Fibroblast of the aortic adventitia (primary cell): ENCODE results near the gene SCFD2. TPM values are rescaled to one million over a fixed set of nuclear protein-coding genes. Genes with fewer than 3 reads are reported as not detected.
A peak's percentile ranks its signal among the peaks of the same experiment; 100 is the strongest.
"Not testable (repeated sequence)": the region's sequence is repeated elsewhere in the genome, so short reads cannot be mapped to it uniquely, and the experiment has no call there.

Experiments used
- DNase-seq: peaks from one replicate; pipeline ENCODE4 v3.0.0-alpha.2; 2010; ENCODE audit warnings: low read depth
- H3K4me3 ChIP-seq: 2 replicates; pipeline ENCODE4 v1.5.1; 2011; ENCODE audit warnings: low read depth, mild to moderate bottlenecking, control low read depth, low read length, moderate library complexity
- total RNA-seq: library from RNA; depleted of rRNA; stranded (reverse); fragments of >200 nt; gene quantifications from 2 replicates; pipeline ENCODE4 v1.2.3, GENCODE V29; 2012; ENCODE audit warnings: low replicate concordance
- TF ChIP-seq, protein P1 (sequence below): IDR thresholded peaks from 2 replicates; pipeline ENCODE4 v1.5.1; 2011; ENCODE audit warnings: mild to moderate bottlenecking, low read length, control low read depth, inconsistent platforms; ENCODE audit not compliant: insufficient read depth

SCFD2 gene
- total RNA-seq, 1 donor: 69.2 TPM

DNA sequence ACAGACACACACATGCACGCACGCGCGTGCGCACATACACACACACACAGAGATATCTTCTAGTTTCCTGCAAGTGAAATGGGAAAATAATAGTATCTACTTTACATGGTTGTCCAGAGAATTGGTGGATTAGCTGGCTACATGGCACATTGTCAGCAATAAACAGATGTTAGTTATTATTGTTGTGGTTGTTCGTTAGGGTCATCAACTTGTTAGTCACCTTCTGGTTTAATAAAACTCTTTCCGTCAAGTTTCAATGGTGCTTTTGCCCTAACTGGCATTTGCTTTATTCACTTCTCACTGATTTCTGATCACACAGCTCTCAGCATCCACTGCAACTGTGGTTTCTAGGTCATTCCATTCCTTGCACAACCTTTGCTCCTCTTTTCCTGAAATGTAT is 529.2 kb downstream of the SCFD2 start:
- no peak for DNase-seq
- no peak overlapping the region for H3K4me3 ChIP-seq
- TF ChIP-seq, protein P1, sequence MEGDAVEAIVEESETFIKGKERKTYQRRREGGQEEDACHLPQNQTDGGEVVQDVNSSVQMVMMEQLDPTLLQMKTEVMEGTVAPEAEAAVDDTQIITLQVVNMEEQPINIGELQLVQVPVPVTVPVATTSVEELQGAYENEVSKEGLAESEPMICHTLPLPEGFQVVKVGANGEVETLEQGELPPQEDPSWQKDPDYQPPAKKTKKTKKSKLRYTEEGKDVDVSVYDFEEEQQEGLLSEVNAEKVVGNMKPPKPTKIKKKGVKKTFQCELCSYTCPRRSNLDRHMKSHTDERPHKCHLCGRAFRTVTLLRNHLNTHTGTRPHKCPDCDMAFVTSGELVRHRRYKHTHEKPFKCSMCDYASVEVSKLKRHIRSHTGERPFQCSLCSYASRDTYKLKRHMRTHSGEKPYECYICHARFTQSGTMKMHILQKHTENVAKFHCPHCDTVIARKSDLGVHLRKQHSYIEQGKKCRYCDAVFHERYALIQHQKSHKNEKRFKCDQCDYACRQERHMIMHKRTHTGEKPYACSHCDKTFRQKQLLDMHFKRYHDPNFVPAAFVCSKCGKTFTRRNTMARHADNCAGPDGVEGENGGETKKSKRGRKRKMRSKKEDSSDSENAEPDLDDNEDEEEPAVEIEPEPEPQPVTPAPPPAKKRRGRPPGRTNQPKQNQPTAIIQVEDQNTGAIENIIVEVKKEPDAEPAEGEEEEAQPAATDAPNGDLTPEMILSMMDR: no peak

DNA sequence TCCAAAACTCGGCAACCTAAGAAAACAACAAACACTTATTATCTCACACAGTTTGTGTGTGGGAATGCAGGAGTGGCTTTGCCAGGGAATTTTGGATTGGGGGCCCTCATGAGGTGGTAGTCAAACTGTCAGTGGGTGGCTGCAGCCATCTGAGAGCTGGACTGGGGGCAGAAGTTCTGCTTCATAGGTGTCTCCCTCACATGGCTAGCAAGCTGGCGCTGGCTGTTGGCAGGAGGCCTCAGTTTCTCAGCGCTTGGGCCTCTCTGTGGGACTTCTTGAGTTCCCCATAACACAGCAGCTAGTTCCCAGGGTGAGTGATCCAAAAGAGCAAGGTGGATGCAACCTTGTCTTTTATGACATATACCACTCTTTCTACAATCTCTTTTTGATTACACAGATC is 529.7 kb downstream of the SCFD2 start:
- H3K4me3 ChIP-seq: no peak overlapping the region
- DNase-seq: no peak
- TF ChIP-seq, protein P1: no peak

- not testable (repeated sequence) for H3K4me3 ChIP-seq, DNase-seq
Measured at GRCh38 chr4:52834641-52835456, 531.0 kb downstream of the SCFD2 start.

DNA sequence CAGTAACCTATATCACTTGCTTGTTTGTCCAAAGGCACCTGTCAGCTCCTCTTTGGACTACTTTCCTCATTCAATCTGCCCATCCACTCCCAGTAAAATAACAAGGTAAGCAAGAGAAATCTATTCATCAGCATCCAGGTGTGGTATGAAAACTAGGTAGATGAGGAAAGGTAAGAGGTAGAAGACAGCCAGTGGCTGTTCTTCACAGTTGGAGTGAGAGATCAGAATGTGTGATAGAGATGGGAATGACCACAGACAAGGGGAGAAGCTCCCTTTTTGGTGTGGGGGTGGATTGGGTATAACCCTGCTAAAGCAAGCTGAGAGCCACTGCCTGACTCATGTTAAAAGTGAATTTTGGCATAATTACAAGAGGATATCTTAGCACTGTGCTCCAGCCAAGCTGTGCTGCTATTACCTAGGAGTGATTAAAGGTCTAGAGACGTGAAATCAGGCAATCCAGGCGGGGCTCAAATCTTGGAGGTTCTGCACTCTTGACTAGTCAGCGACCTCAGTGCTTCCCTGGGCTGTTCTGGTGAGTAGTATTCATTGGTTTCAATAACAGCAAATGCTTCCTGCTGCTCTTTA is 531.8 kb downstream of the SCFD2 start:
- no peak overlapping the region for H3K4me3 ChIP-seq
- TF ChIP-seq, protein P1: no peak
- peak; percentile 47 for DNase-seq

DNA sequence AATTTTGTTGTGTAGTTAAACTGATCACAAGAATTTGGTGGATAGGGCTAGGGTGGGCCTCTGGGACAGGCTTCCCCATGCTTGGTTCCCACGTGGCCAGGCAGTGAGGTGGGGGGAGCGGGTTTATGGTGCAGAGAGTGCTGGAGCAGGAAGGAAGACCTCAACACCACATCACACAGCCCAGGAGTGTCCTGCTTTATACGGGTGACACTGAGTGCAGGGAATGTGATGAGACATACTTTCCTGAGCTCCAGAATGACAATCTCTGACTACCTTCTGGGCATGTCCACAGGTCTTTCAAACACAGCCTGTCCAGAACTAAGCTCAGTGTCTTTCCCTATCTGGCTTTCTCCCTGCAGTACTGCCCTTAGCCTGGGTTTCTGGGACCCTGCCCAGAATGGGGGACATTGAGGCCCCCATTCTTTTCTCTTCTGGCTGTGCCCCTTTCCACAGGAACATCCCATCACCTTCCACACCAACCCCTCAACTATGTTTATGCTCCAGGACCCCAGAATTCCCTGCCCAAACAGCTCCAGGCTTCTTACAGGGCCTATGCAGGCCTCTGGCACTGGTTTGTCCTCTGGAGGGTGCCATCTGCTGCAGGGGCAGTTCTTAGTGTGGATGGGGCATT is 540.3 kb downstream of the SCFD2 start:
- TF ChIP-seq, protein P1: no peak
- DNase-seq: no peak
- H3K4me3 ChIP-seq: no peak overlapping the region

DNA sequence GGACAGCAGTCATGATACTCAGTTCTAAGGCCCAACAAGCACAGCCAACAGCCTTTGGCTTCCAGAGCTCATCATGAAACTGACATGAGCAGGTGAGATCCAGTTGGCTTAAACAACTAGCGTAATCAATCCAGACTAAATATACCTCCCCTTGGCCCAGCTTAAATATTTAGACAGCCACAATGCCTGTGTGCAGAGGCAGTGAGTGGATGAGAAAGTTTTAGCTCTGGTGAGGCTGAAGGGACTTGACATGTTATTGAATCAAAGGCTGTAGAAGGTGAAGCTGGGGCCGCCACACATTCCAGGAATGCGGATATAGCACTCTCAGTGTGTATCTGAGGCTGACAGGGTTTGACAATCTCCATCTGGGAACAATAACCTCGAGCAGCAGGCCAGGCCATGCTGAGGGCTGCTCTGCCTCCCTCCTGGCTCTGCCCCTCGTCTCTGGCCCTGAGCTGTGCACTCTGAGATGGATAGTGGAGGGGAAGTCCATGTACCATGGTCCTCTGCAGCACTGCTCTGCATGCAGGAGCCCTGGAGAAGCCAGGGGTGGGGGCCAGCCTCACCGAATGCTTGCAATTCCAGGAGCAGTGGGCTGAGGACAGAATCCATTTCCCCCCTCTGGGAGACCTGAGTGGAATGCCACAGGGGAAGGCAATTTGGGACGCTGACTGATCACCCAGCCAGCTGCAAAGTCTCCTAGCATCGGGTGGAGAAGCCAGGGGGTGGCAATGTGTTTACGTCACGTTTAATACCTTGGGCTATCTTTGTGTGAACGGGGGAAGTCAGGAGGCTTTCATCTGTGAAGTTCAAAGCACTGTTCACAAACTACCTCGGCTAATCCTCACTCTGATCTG is 541.0 kb downstream of the SCFD2 start:
- TF ChIP-seq, protein P1: no peak
- H3K4me3 ChIP-seq: no peak overlapping the region
- DNase-seq: peak; percentile 57
